Measurements from ENCODE around the gene PARVA. TPM values are rescaled to one million over a fixed set of nuclear protein-coding genes. Genes with fewer than 3 reads are reported as not detected.
"Not testable (repeated sequence)": the region's sequence is repeated elsewhere in the genome, so short reads cannot be mapped to it uniquely, and the experiment has no call there.

PARVA gene
- total RNA-seq, 2 experiments from 2014 or later: 0.04 TPM; not detected in 1

- no peak for DNase-seq
- no peaks in the 10 kb centered on the region for H3K4me1 Mint-ChIP-seq
- no peaks in the 10 kb centered on the region for H3K9me3 Mint-ChIP-seq
- H3K4me3 Mint-ChIP-seq: no peak overlapping the region
- no peaks in the 10 kb centered on the region for H3K27me3 Mint-ChIP-seq
- H3K27ac Mint-ChIP-seq: no peak overlapping the region
- H3K36me3 Mint-ChIP-seq: no peaks in the 10 kb centered on the region
These were observed 142.7 kb downstream of the PARVA start for GRCh38 chr11:12520054-12520453.

GRCh38 chr11:12520576-12520975, 143.2 kb downstream of the PARVA start:
- not testable (repeated sequence) for H3K4me1 Mint-ChIP-seq, H3K9me3 Mint-ChIP-seq, H3K27me3 Mint-ChIP-seq, H3K4me3 Mint-ChIP-seq, H3K27ac Mint-ChIP-seq, DNase-seq, H3K36me3 Mint-ChIP-seq

GRCh38 chr11:12523180-12523924, 146.0 kb downstream of the PARVA start:
- Mint-ChIP-seq H3K27ac (no peak overlapping the region), H3K4me3 (no peak overlapping the region), H3K9me3 (no peaks in the 10 kb centered on the region), H3K4me1 (no peaks in the 10 kb centered on the region), H3K27me3 (no peaks in the 10 kb centered on the region), H3K36me3 (no peaks in the 10 kb centered on the region)
- DNase-seq: no peak

- Mint-ChIP-seq H3K27ac (no peak overlapping the region), H3K4me3 (no peak overlapping the region), H3K4me1 (no peaks in the 10 kb centered on the region)
These were observed 147.5 kb downstream of the PARVA start for GRCh38 chr11:12524865-12525264.

GRCh38 chr11:12525466-12526055, 148.2 kb downstream of the PARVA start:
- no peak overlapping the region for H3K27ac Mint-ChIP-seq
- H3K4me1 Mint-ChIP-seq: no peaks in the 10 kb centered on the region
- no peak for DNase-seq
- H3K4me3 Mint-ChIP-seq: no peak overlapping the region
- no peaks in the 10 kb centered on the region for H3K27me3 Mint-ChIP-seq
- no peaks in the 10 kb centered on the region for H3K9me3 Mint-ChIP-seq
- H3K36me3 Mint-ChIP-seq: no peaks in the 10 kb centered on the region

More at GRCh38 chr11:12524865-12525264, 147.5 kb downstream of the PARVA start:
- Mint-ChIP-seq H3K27me3 (no peaks in the 10 kb centered on the region), H3K9me3 (no peaks in the 10 kb centered on the region), H3K36me3 (no peaks in the 10 kb centered on the region)
- DNase-seq: no peak

- H3K27me3 Mint-ChIP-seq: no peaks in the 10 kb centered on the region
- H3K4me1 Mint-ChIP-seq: no peaks in the 10 kb centered on the region
- H3K36me3 Mint-ChIP-seq: no peaks in the 10 kb centered on the region
- H3K27ac Mint-ChIP-seq: no peak overlapping the region
- H3K4me3 Mint-ChIP-seq: no peak overlapping the region
- DNase-seq: no peak
- H3K9me3 Mint-ChIP-seq: no peaks in the 10 kb centered on the region
These were observed 149.4 kb downstream of the PARVA start for GRCh38 chr11:12526789-12527188.

GRCh38 chr11:12528487-12528886, 151.1 kb downstream of the PARVA start:
- DNase-seq: no peak
- Mint-ChIP-seq H3K9me3 (no peaks in the 10 kb centered on the region), H3K27me3 (no peaks in the 10 kb centered on the region), H3K4me3 (no peak overlapping the region), H3K4me1 (no peaks in the 10 kb centered on the region), H3K36me3 (no peaks in the 10 kb centered on the region), H3K27ac (no peak overlapping the region)

GRCh38 chr11:12529041-12529440, 151.7 kb downstream of the PARVA start:
- Mint-ChIP-seq H3K9me3 (no peaks in the 10 kb centered on the region), H3K27me3 (no peaks in the 10 kb centered on the region), H3K4me3 (no peak overlapping the region), H3K4me1 (no peaks in the 10 kb centered on the region), H3K36me3 (no peaks in the 10 kb centered on the region), H3K27ac (no peak overlapping the region)
- no peak for DNase-seq

GRCh38 chr11:12529793-12530192, 152.4 kb downstream of the PARVA start:
- H3K4me1 Mint-ChIP-seq: no peaks in the 10 kb centered on the region
- DNase-seq: no peak
- H3K4me3 Mint-ChIP-seq: no peak overlapping the region
- no peaks in the 10 kb centered on the region for H3K9me3 Mint-ChIP-seq
- H3K27ac Mint-ChIP-seq: no peak overlapping the region
- H3K27me3 Mint-ChIP-seq: no peaks in the 10 kb centered on the region
- no peaks in the 10 kb centered on the region for H3K36me3 Mint-ChIP-seq

GRCh38 chr11:12531020-12531419, 153.6 kb downstream of the PARVA start:
- Mint-ChIP-seq H3K27ac (no peak overlapping the region), H3K36me3 (no peaks in the 10 kb centered on the region), H3K27me3 (no peaks in the 10 kb centered on the region), H3K4me3 (no peak overlapping the region), H3K9me3 (no peaks in the 10 kb centered on the region), H3K4me1 (no peaks in the 10 kb centered on the region)
- no peak for DNase-seq

GRCh38 chr11:12531681-12532080, 154.3 kb downstream of the PARVA start:
- no peak for DNase-seq
- H3K4me3 Mint-ChIP-seq: no peak overlapping the region
- H3K4me1 Mint-ChIP-seq: no peaks in the 10 kb centered on the region
- H3K36me3 Mint-ChIP-seq: no peaks in the 10 kb centered on the region
- no peaks in the 10 kb centered on the region for H3K27me3 Mint-ChIP-seq
- H3K9me3 Mint-ChIP-seq: no peaks in the 10 kb centered on the region
- H3K27ac Mint-ChIP-seq: no peak overlapping the region

GRCh38 chr11:12532580-12532979, 155.2 kb downstream of the PARVA start:
- Mint-ChIP-seq H3K4me1 (no peaks in the 10 kb centered on the region), H3K27me3 (no peaks in the 10 kb centered on the region), H3K4me3 (no peak overlapping the region), H3K36me3 (no peaks in the 10 kb centered on the region), H3K27ac (no peak overlapping the region), H3K9me3 (no peaks in the 10 kb centered on the region)
- DNase-seq: no peak

- Mint-ChIP-seq H3K27ac (no peak overlapping the region), H3K27me3 (peaks cover 3% of the 10 kb centered on the region), H3K9me3 (no peaks in the 10 kb centered on the region), H3K4me3 (no peak overlapping the region), H3K36me3 (no peaks in the 10 kb centered on the region), H3K4me1 (no peaks in the 10 kb centered on the region)
- DNase-seq: no peak
These were observed 157.2 kb downstream of the PARVA start for GRCh38 chr11:12534549-12534948.

- H3K27me3 Mint-ChIP-seq: peaks cover 3% of the 10 kb centered on the region
- H3K27ac Mint-ChIP-seq: no peak overlapping the region
- DNase-seq: no peak
- no peaks in the 10 kb centered on the region for H3K9me3 Mint-ChIP-seq
- no peak overlapping the region for H3K4me3 Mint-ChIP-seq
- H3K4me1 Mint-ChIP-seq: no peaks in the 10 kb centered on the region
- no peaks in the 10 kb centered on the region for H3K36me3 Mint-ChIP-seq
These were observed 157.9 kb downstream of the PARVA start for GRCh38 chr11:12535321-12535720.

- H3K9me3 Mint-ChIP-seq: no peaks in the 10 kb centered on the region
- peaks cover 6% of the 10 kb centered on the region for H3K27me3 Mint-ChIP-seq
- no peaks in the 10 kb centered on the region for H3K4me1 Mint-ChIP-seq
- DNase-seq: no peak
- H3K36me3 Mint-ChIP-seq: no peaks in the 10 kb centered on the region
- H3K4me3 Mint-ChIP-seq: no peak overlapping the region
- no peak overlapping the region for H3K27ac Mint-ChIP-seq
These were observed 159.2 kb downstream of the PARVA start for GRCh38 chr11:12536566-12536965.

GRCh38 chr11:12537778-12538401, 160.5 kb downstream of the PARVA start:
- no peak overlapping the region for H3K4me3 Mint-ChIP-seq
- no peaks in the 10 kb centered on the region for H3K36me3 Mint-ChIP-seq
- H3K4me1 Mint-ChIP-seq: no peaks in the 10 kb centered on the region
- peaks cover 6% of the 10 kb centered on the region for H3K27me3 Mint-ChIP-seq
- no peak for DNase-seq
- no peaks in the 10 kb centered on the region for H3K9me3 Mint-ChIP-seq
- no peak overlapping the region for H3K27ac Mint-ChIP-seq

Data from activated naive CD8-positive, alpha-beta T cell treated with anti-CD3 and anti-CD28 coated beads for 36 hours (primary cell).